HCT116 (cell line): ENCODE results near the gene ARHGEF6. TPM values are rescaled to one million over a fixed set of nuclear protein-coding genes. Genes with fewer than 3 reads are reported as not detected.

ENCODE experiments used
- ATAC-seq: fragments of 200-7000 bp; cut with Tn5 transposase; 2 replicates; pipeline ENCODE4 v1.9.1; 2020; ENCODE audit warnings: mild to moderate bottlenecking, moderate library complexity
- BruUV-seq: library from RNA; stranded (reverse); fragments of 400-500 nt; replicated peaks from 2 replicates; lab custom pipeline; 2021; lab: Mats Ljungman, UMichigan
- CTCF ChIA-PET: fragments of 300-600 bp; sonication (Branson Sonifier 250); formaldehyde crosslinking; loops from one replicate; lab custom pipeline; 2021; ENCODE audit warnings: antibody characterized with exemption; lab: Charles Lee
- POLR2A ChIA-PET: fragments of 300-600, 350-600 bp; sonication (Branson Sonifier 250); formaldehyde crosslinking; loops from one replicate; lab custom pipeline; 2021; ENCODE audit warnings: antibody characterized with exemption; lab: Charles Lee
- RAD21 ChIA-PET, 2 experiments: fragments of 300-600 bp; sonication (Branson Sonifier 250); formaldehyde crosslinking; loops; one replicate each; lab custom pipeline; 2023; ENCODE audit warnings: low total read pairs in 2 of 2; ENCODE audit not compliant: uncharacterized antibody in 2 of 2, unreplicated experiment in 2 of 2, low non-redundant PET in 1 of 2; lab: Charles Lee
- DNase-seq: peaks from one replicate; pipeline ENCODE4 v3.0.0-alpha.2; 2010; ENCODE audit warnings: low read depth, low spot score
- H2AFZ ChIP-seq: fragments of 200-600 bp; shearing (Covaris generic), sonication (generic); 2 replicates; pipeline ENCODE4 v1.6.1; 2017; ENCODE audit warnings: low read depth, mixed run types, mixed read lengths, antibody characterized with exemption, low read length; ENCODE audit not compliant: poor library complexity, severe bottlenecking
- H3K27ac ChIP-seq: 2 replicates; pipeline ENCODE4 v1.5.1; 2012; ENCODE audit warnings: low read depth, low read length
- H3K27me3 ChIP-seq: fragments of 200-600 bp; sonication (generic); 2 replicates; pipeline ENCODE4 v1.6.1; 2016; ENCODE audit warnings: mixed run types, low read length, mixed read lengths; ENCODE audit not compliant: insufficient read depth
- H3K36me3 ChIP-seq, 2 experiments: fragments of 200-500 bp in 1 of 2; fragments of 200-600 bp in 1 of 2; sonication (Bioruptor generic) in 1 of 2; sonication (generic) in 1 of 2; 2 replicates each; pipeline versions ENCODE4 v1.5.1 to v1.6.1; 2014 to 2016; ENCODE audit warnings: low read length in 2 of 2, inconsistent platforms in 1 of 2, mixed read lengths in 1 of 2, mixed run types in 1 of 2; ENCODE audit not compliant: insufficient read depth in 2 of 2, control insufficient read depth in 1 of 2
- H3K4me1 ChIP-seq, 2 experiments: fragments of 200-600 bp in 1 of 2; sonication (generic) in 1 of 2; 2 replicates each; pipeline versions ENCODE4 v1.5.1 to v1.6.1; 2012 to 2017; ENCODE audit warnings: low read length in 2 of 2, inconsistent platforms in 1 of 2, mild to moderate bottlenecking in 1 of 2, mixed read lengths in 1 of 2, mixed run types in 1 of 2, moderate library complexity in 1 of 2; ENCODE audit not compliant: insufficient read depth in 2 of 2, control insufficient read depth in 1 of 2
- H3K4me2 ChIP-seq: fragments of 200-600 bp; sonication (generic); 2 replicates; pipeline ENCODE4 v1.6.1; 2017; ENCODE audit warnings: mixed run types, low read length, mixed read lengths
- H3K4me3 ChIP-seq, 2 experiments: fragments of 200-600 bp in 1 of 2; sonication (generic) in 1 of 2; replicated peaks in 1 of 2; 2 replicates each; pipeline ENCODE4 v1.5.1; 2011 to 2016; ENCODE audit warnings: low read length in 2 of 2, control low read depth in 1 of 2, low read depth in 1 of 2, mild to moderate bottlenecking in 1 of 2, mixed read lengths in 1 of 2, mixed run types in 1 of 2
- H3K79me2 ChIP-seq: fragments of 200-600 bp; sonication (generic); 2 replicates; pipeline ENCODE4 v1.6.1; 2017; ENCODE audit warnings: mild to moderate bottlenecking, mixed run types, low read length, moderate library complexity, mixed read lengths; ENCODE audit not compliant: insufficient read depth
- H3K9ac ChIP-seq: fragments of 200-600 bp; sonication (generic); 2 replicates; pipeline ENCODE4 v1.6.1; 2016; ENCODE audit warnings: low read length, mixed read lengths
- H3K9me2 ChIP-seq: fragments of 200-600 bp; sonication (generic), shearing (Covaris generic); 2 replicates; pipeline ENCODE4 v1.6.1; 2017; ENCODE audit warnings: mixed run types, mild to moderate bottlenecking, moderate library complexity; ENCODE audit not compliant: insufficient read depth
- H3K9me3 ChIP-seq, 2 experiments: fragments of 200-500 bp in 1 of 2; fragments of 200-600 bp in 1 of 2; sonication (Bioruptor generic) in 1 of 2; sonication (generic) in 1 of 2; 2 replicates each; pipeline ENCODE4 v1.6.1; 2014 to 2017; ENCODE audit warnings: low read length in 2 of 2, mixed read lengths in 2 of 2, inconsistent platforms in 1 of 2, low read depth in 1 of 2, mild to moderate bottlenecking in 1 of 2, mixed run types in 1 of 2, moderate library complexity in 1 of 2; ENCODE audit not compliant: control insufficient read depth in 1 of 2, insufficient read depth in 1 of 2
- H4K20me1 ChIP-seq: fragments of 200-600 bp; sonication (generic), shearing (Covaris generic); 2 replicates; pipeline ENCODE4 v1.6.1; 2017; ENCODE audit warnings: mixed run types, mild to moderate bottlenecking, moderate library complexity; ENCODE audit not compliant: insufficient read depth
- CBX3 ChIP-seq: IDR thresholded peaks from 2 replicates; pipeline ENCODE4 v1.6.1; 2012; ENCODE audit warnings: low read depth
- CTCF ChIP-seq, 3 experiments: fragments of 200-600 bp in 1 of 3; sonication (generic) in 1 of 3; IDR thresholded peaks in 2 of 3; conservative IDR thresholded peaks in 1 of 3; 2 replicates each; pipeline ENCODE4 v1.5.1; 2012 to 2017; ENCODE audit warnings: low read depth in 2 of 3, low read length in 2 of 3, antibody characterized with exemption in 1 of 3, borderline replicate concordance in 1 of 3, control low read depth in 1 of 3, mild to moderate bottlenecking in 1 of 3, mixed read lengths in 1 of 3, mixed run types in 1 of 3, moderate library complexity in 1 of 3; ENCODE audit not compliant: insufficient read depth in 1 of 3
- EGR1 ChIP-seq: IDR thresholded peaks from 2 replicates; pipeline ENCODE4 v1.6.1; 2012; ENCODE audit warnings: low read depth
- EZH2 ChIP-seq: fragments of 200-600 bp; sonication (generic); IDR thresholded peaks from 2 replicates; pipeline ENCODE4 v1.6.1; 2017; ENCODE audit warnings: antibody characterized with exemption, mixed run types
- EZH2phosphoT487 ChIP-seq: fragments of 200-600 bp; IDR thresholded peaks from 2 replicates; pipeline ENCODE4 v1.6.1; 2018; ENCODE audit warnings: antibody characterized with exemption, borderline replicate concordance
- MAX ChIP-seq: IDR thresholded peaks from 2 replicates; pipeline ENCODE4 v1.6.1; 2012
- POLR2A ChIP-seq: IDR thresholded peaks from 2 replicates; pipeline ENCODE4 v1.7.0; 2011; ENCODE audit warnings: borderline replicate concordance; ENCODE audit not compliant: insufficient read depth, insufficient read length; ENCODE audit errors: extremely low read depth
- POLR2AphosphoS5 ChIP-seq: IDR thresholded peaks from 2 replicates; pipeline ENCODE4 v1.6.1; 2011; ENCODE audit warnings: mild to moderate bottlenecking, low read depth, low read length, moderate library complexity
- REST ChIP-seq: IDR thresholded peaks from 2 replicates; pipeline ENCODE4 v1.6.1; 2012; ENCODE audit warnings: low read depth
- SIN3A ChIP-seq: IDR thresholded peaks from 2 replicates; pipeline ENCODE4 v1.6.1; 2012; ENCODE audit warnings: low read depth
- SRF ChIP-seq: IDR thresholded peaks from 2 replicates; pipeline ENCODE4 v1.6.1; 2012; ENCODE audit warnings: low read depth
- TCF7L2 ChIP-seq: IDR thresholded peaks from 2 replicates; pipeline ENCODE4 v1.7.0; 2011; ENCODE audit warnings: borderline replicate concordance, inconsistent platforms; ENCODE audit not compliant: insufficient read depth, insufficient read length; ENCODE audit errors: extremely low read depth
- ZFX ChIP-seq: fragments of 450-650 bp; IDR thresholded peaks from 2 replicates; pipeline ENCODE4 v1.6.1; 2017
- ZNF274 ChIP-seq: fragments of 200-500 bp; sonication (Bioruptor generic); IDR thresholded peaks from 2 replicates; pipeline ENCODE4 v1.6.1; 2014; ENCODE audit warnings: mild to moderate bottlenecking, low read depth, low read length, inconsistent platforms
- intact Hi-C: fragments of 100-400 bp; cut with micrococcal nuclease; formaldehyde crosslinking; loops from 2 replicates; pipeline ENCODE4 v1.10.0; 2022
- total RNA-seq: library from RNA; stranded (reverse); gene quantifications from one replicate; pipeline ENCODE4 v1.2.1, GENCODE V29; 2021; ENCODE audit not compliant: unreplicated experiment
- TF ChIP-seq, protein P1 (sequence below): IDR thresholded peaks from 2 replicates; pipeline ENCODE4 v1.6.1; 2012

The ARHGEF6 gene
- total RNA-seq, 1 experiment from 2014 or later = 1.9 TPM

GRCh38 chrX:136635235-136635634 lies 145.5 kb downstream of the ARHGEF6 start (continued):
- TF ChIP-seq CTCF (IDR thresholded peaks at IDR 0.05 in 2 of 3, conservative IDR thresholded peaks at IDR 0.05 in 1 of 3; ENCODE audit: borderline replicate concordance in 1 of 3, insufficient read depth in 1 of 3, low read depth in 2 of 3, low read length in 2 of 3) (no peak), SRF (no peak)
- TF ChIP-seq, all 23 proteins: peak for 0

DNA sequence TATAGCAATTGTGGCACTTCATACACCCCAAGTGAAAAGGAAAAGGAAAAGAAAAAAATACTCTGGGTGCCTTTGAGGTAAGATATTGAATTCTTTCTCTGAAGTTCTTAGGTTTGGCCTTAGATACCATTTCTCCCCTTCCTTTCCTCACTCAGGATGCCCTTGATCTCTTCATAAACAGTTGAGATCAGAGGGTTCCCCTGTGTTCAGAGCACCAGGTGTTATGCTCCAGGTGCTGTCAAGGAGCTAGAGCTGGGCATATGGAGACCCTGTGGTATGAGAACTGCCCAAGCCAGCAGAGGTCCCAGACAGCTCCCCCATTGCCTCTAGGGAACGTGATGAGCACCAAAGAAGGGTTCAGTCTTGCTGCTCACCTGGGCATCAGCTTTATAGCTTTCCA lies 149.9 kb downstream of the ARHGEF6 start:
- Histone ChIP-seq H3K27me3 (no peaks in the 10 kb centered on the region; the same call in 1 of the 2 replicates), H4K20me1 (no peaks in the 10 kb centered on the region), H2AFZ (no peak overlapping the region), H3K36me3 (no peaks in the 10 kb centered on the region), H3K4me3 (no peak overlapping the region), H3K4me2 (no peak overlapping the region), H3K79me2 (no peaks in the 10 kb centered on the region), H3K9me3 (no peaks in the 10 kb centered on the region), H3K4me1 (no peaks in the 10 kb centered on the region), H3K27ac (no peak overlapping the region), H3K9me2 (no peaks in the 10 kb centered on the region), H3K9ac (no peak overlapping the region)
- CTCF ChIA-PET = no interaction called here
- TF ChIP-seq ZFX (no peak), EGR1 (no peak), MAX (no peak), REST (no peak), EZH2phosphoT487 (no peak), POLR2A (no peak), SIN3A (no peak), POLR2AphosphoS5 (no peak), TCF7L2 (no peak), ZNF274 (no peak), CTCF (IDR thresholded peaks at IDR 0.05 in 2 of 3, conservative IDR thresholded peaks at IDR 0.05 in 1 of 3; ENCODE audit: borderline replicate concordance in 1 of 3, insufficient read depth in 1 of 3, low read depth in 2 of 3, low read length in 2 of 3) (no peak), EZH2 (no peak), CBX3 (no peak), SRF (no peak)
- TF ChIP-seq, protein P1, sequence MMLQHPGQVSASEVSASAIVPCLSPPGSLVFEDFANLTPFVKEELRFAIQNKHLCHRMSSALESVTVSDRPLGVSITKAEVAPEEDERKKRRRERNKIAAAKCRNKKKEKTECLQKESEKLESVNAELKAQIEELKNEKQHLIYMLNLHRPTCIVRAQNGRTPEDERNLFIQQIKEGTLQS = no peak
- DNase-seq (no peak), ATAC-seq (no peak)
- BruUV-seq = no TSS peak
- POLR2A ChIA-PET = no interaction called here
- intact Hi-C loops = no loop called here
- RAD21 ChIA-PET = no interaction called here
